Esophagus squamous epithelium (tissue), 4 donors: Measurements from ENCODE around the gene ATRAID.

Experiments used
- POLR2A ChIP-seq, 4 donors: fragments of 450-650 bp; IDR thresholded peaks; one replicate each; pipeline ENCODE4 v1.6.1; 2017; ENCODE audit warnings: antibody characterized with exemption in 4 of 4, mild to moderate bottlenecking in 4 of 4, moderate library complexity in 3 of 4
- TF ChIP-seq, protein P1 (sequence below), 6 experiments: fragments of 450-650 bp in 4 of 6; fragments of 200-600 bp in 2 of 6; sonication (generic) in 2 of 6; IDR thresholded peaks; one replicate each; pipeline ENCODE4 v1.5.1; 2016 to 2019; ENCODE audit warnings: antibody characterized with exemption in 6 of 6, mild to moderate bottlenecking in 4 of 6, moderate library complexity in 4 of 6

DNA sequence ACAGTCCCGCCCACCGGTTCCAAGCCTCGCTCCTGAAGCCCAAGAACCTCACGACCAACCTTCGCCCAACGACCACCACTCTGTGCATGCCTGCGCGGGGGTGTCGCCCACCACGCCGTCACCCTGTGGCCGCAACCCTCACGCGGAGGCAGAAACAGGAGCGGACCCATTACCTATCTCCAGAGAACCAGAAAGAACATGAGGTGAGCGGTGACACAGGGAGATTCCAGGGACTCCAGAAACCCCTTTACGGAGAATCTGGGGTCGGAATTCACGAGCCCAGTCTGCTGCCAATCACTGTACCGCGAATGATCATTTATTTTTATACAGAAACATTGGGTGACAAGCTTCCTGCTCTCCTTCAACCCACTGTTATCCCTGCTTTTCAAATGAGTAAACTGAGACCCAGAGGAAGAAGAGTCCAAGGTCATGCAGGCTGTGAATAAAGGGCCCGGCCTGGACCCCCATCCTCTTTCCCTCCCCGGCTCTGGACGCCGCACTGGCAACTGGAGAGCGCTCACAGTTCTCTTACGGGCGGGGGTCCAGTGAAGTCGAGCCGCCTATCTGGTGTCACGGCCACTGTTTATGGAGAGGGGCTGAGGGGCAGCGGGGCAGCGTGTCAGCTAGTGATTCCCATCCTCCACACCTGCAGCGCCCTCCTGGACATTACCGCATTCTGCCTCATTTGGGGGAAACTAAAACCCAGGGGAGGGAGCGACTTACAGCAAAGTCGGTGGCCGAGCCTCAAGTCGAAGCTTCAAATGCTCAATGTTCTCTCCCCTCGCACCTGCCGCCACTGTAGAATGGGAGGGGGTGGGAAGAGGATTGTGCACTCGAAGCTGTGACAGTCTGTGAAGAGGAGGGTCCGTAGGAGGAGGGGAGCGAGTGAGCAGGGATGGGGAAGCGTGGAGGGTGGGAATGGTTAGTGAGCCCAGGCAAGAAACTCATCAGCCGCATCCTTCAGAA is 51.7 kb downstream of the ATRAID start:
- TF ChIP-seq, protein P1, sequence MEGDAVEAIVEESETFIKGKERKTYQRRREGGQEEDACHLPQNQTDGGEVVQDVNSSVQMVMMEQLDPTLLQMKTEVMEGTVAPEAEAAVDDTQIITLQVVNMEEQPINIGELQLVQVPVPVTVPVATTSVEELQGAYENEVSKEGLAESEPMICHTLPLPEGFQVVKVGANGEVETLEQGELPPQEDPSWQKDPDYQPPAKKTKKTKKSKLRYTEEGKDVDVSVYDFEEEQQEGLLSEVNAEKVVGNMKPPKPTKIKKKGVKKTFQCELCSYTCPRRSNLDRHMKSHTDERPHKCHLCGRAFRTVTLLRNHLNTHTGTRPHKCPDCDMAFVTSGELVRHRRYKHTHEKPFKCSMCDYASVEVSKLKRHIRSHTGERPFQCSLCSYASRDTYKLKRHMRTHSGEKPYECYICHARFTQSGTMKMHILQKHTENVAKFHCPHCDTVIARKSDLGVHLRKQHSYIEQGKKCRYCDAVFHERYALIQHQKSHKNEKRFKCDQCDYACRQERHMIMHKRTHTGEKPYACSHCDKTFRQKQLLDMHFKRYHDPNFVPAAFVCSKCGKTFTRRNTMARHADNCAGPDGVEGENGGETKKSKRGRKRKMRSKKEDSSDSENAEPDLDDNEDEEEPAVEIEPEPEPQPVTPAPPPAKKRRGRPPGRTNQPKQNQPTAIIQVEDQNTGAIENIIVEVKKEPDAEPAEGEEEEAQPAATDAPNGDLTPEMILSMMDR (IDR thresholded peaks at IDR 0.05) = no peak
- TF ChIP-seq POLR2A (IDR thresholded peaks at IDR 0.05) = no peak
